NCI-H524 (cell line): Measurements from ENCODE around the gene ZFP91.

Source experiments
- DNase-seq, 2 experiments: peaks; one replicate each; lab custom pipeline; 2025; lab: John Stamatoyannopoulos, UW

Gene ZFP91

DNA sequence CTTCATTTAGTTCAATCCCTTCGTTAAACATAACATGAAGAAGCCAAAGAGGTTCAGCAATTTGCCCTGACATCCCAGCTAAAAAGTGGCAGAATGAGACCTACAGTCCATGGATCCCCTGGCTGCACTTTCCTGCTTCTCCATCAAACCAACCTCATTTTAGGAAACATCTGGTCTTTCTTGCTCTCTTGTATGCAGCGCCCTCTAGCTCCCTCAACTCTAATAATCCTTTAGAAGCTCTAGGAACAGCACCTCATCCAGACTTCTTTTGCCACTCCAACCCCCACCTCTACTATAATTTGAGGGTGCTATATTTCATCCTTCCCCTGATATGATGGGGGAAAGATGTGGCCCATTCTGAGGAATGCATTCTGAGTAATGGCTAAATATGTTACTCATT, 51.0 kb downstream of the ZFP91 start:
- peak; percentile 23 to 36 for DNase-seq

DNA sequence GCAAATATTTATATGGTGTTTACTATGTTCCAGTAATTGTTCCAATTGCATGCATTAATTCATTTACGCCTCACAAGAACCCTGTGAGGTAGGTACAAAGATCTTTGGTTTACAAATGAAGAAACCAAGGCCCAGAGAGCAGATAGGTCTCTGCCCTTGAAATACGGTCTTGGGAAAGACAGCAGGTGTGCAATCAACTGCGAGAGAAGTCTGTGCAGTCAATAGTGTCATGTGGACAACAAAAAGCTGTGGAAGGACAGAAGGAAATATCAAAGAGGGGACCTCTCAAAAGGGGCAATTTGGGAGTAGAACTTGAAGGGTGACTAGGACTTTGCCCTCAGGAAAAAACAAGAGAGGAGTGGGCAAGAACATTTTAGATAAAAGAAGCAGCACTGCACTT, 52.5 kb downstream of the ZFP91 start:
- no peak for DNase-seq

GRCh38 chr11:58632510-58632909, 53.6 kb downstream of the ZFP91 start:
- DNase-seq = no peak

- no peak for DNase-seq
Measured at GRCh38 chr11:58636587-58636986, 57.7 kb downstream of the ZFP91 start.

DNA sequence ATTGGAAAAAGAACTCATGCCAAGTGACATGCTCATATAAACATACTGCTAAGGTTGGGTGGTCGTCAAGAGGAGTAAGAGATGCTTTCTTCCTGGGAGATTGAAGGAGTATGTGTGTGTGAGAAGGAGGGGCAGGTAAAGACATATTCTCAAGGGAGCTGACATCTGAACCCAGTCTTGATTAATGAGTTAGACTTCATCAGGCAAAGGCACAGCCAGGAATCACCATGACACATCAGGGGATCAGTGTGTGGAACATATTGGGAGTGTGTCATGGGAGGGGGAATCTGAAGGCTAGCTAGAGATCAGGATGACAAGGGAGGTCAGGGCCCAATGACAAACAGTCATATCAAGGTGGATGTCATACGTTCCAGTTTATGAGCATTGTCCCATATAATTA, 58.5 kb downstream of the ZFP91 start:
- no peak for DNase-seq

DNA sequence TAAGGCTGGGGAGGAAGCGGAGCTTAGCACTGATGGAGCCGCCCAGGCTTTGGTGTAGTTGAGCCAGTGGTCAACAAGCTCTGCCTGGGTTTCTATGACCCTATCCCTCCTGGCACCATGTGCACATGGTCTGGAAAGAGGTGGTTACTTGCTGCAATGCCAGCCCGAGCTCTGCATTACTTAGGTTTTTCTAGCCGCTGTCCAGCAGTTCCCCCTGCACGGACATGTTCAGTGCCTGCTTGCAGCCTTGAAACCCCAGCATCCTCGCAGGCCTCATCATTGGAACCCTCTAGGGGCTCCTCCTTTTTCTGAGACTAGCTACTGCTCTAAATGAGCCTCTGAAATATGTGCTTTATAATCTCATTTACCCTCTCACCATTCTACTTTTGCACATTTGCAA, 60.2 kb downstream of the ZFP91 start:
- no peak for DNase-seq

- DNase-seq = no peak
Measured at GRCh38 chr11:58639669-58640068, 60.8 kb downstream of the ZFP91 start.

GRCh38 chr11:58640386-58641023, 61.6 kb downstream of the ZFP91 start:
- DNase-seq = no peak

DNA sequence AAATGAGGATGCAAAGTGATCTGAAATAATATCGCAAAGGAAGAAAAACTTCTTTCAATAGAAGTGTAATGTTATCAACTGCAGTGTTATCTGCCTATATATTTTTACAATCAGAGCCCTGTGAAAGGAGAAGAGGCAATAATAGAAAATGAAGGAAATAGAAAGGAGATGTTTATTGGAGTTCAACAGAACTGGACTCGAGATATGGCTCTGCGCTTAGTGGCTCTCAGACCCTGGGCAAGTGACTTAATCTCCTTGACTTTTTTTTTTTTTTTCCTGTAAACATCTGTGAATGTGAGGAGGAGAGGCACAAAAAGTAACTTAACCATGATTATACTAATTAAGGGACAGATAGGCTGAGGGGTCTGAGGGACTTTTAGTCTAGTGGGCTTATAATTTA, 62.5 kb downstream of the ZFP91 start:
- DNase-seq = no peak

- no peak for DNase-seq
Measured at GRCh38 chr11:58641803-58642581, 63.1 kb downstream of the ZFP91 start.

GRCh38 chr11:58645854-58646253, 67.0 kb downstream of the ZFP91 start:
- no peak for DNase-seq

- no peak for DNase-seq
Measured at GRCh38 chr11:58647141-58647699, 68.4 kb downstream of the ZFP91 start.

DNA sequence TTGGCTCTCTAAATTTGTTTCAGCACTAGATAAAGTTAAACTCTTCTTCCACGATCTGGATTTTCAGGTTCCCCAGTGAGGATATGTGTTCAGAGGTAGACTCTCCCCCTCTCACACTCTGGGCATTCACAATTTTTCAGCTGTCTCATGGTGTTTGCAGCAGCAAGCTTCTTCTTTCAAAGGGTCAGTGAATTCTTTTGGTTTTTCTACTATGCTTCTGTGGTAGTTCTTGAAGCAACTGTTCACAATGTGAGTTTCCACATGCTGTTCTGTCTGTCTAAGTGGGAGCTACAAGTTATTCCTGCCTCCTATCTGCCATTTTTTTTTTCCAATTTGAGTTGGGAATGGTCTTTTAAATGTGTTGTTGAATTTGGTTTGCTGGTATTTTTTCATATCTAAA, 69.0 kb downstream of the ZFP91 start:
- DNase-seq = no peak

GRCh38 chr11:58649623-58650022, 70.8 kb downstream of the ZFP91 start:
- DNase-seq = no peak

DNA sequence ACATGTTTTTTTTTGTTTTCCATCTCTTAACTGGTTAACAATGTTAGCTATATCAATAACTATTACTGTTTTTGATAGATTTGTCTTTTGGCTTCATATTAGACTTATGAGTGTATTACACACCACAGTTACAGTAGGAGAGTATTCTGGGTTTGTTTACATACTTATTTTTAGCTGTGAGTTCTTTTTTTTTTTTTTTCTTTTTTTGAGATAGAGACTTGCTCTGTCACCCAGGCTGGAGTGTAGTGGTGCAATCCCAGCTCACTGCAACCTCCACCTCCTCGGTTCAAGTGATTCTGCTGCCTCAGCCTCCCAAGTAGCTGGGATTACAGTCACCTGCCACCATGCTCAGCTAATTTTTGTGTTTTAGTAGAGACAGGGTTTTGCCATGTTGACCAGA, 71.6 kb downstream of the ZFP91 start:
- DNase-seq = no peak

DNA sequence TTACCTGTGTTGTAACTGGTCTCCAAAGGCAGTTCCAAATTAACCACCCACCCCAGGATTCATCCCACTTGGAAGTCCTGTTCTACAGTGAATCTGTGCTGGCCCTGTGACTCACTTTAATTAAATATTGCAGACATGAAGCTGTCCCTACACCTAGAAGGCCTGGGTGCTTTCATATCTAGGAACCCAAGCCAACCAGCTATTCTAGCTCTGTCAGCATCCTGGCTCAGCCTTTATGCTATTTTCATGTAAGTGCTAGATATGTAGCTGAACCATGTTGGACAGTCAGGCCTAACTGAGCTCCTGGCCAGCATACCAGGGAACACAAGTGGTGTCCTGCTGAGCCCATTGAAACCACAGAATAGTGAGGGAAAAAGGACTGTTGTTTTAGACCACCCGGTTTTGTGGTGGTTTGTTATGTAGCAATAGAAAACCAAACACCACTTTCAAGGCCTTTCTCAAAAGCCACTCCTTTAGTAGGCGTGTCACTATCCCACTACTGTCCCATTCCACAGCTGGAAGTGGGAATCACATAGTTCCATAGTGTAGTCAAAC, 73.9 kb downstream of the ZFP91 start:
- no peak for DNase-seq

DNA sequence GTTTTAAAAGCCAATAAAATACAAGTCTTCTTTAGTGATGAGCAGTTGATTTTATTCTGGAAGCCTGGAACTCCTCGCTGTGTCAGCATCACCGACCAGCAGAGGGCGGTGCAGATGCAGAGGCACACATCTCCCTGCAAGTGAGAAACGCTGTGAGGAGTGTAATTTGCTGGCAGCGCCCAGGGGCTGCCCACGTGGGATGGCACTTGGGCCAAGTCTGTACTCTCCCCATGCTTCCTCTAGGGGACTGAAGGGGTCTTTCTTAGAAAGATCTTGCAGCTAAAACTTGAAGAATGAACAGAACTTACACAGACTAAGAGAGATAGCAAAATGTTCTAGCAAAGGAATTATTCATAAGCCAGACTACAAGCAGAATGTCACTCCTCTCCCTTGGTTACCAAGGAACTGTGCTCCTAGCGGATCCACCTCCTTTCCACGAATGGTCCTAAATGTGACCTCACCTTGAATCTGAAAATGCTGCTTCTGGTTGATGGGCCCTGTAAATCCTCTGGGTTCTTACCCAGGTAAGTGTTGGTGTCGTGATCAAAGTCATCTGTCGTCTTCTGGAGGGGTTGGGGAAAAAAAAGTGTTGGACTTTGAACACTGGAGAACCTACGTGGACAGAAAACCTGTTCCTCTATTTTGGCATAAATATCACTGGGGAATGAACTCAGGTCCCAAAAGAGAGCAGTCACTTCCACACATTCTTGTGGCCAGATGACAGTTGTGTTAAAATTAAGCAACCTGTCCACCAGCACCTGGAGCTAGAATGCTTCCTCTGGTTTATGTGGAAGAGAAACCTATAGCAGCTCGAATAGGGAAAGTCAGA, 75.4 kb downstream of the ZFP91 start:
- peak; percentile 33 to 73 for DNase-seq

GRCh38 chr11:58654908-58655296, 76.0 kb downstream of the ZFP91 start:
- no peak for DNase-seq

GRCh38 chr11:58656348-58656747, 77.5 kb downstream of the ZFP91 start:
- DNase-seq = no peak

- no peak for DNase-seq
Measured at GRCh38 chr11:58658623-58659022, 79.8 kb downstream of the ZFP91 start.

DNA sequence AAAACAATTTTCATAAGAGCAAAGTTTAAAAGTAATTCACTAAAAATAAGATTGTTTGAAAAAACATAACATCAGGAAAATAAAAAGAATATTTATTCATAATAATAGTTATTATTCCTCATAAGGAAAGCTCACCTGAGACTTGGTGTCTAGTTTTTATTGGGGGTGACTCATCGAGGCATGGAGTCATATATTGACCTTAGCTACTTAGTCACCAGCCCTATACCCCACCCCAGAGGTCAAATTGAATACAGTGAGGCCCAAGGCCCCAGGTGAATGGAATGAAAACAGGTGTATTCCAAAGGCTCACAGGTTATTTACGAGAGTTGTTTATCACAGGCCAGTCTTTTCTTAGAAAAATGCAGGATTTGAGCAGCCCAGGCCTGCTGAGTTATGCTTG, 80.5 kb downstream of the ZFP91 start:
- no peak for DNase-seq

DNA sequence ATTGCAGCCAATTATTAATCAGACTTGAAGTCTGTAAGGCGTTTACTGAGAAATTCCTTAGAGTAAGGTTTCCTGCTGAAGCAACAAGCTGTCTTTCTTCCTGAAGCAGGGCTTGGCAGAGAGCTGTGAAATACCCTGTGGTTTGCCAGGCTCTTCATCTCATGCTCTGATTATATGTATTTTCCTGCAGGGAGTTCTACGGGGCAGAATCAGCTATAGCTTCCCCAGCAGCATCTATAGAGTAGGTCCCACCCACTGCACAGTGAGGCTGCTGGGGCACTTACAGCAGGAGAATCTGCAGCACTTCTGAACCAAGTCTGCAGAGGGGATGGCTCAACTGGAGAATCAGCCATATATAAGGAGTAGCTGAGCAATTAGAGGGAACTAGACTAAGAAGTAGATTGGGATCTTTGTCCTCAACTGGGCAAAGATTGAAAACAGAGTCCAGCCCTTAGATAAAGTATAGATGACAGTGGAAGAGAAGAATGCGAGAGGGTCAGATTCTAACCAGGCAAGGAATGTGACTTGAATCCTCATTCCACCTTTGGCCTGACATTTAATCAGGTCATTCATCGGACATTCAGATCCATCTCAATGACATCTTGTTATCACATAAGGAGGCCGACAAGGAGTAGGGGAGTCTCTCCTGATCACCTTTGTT, 81.2 kb downstream of the ZFP91 start:
- no peak for DNase-seq
